Suprapubic skin (tissue), 4 donors: ENCODE measurements around the gene AEN. TPM values are rescaled to one million over a fixed set of nuclear protein-coding genes. Genes with fewer than 3 reads are reported as not detected.

Source experiments
- DNase-seq, 2 donors: peaks; one replicate each; pipeline ENCODE4 v3.0.0-alpha.2; 2019; ENCODE audit warnings: low spot score in 2 of 2
- H3K27ac ChIP-seq: fragments of 200-600 bp; sonication (generic); one replicate; pipeline ENCODE4 v1.5.1; 2019
- H3K27me3 ChIP-seq: fragments of 200-600 bp; sonication (generic); one replicate; pipeline ENCODE4 v1.5.1; 2019
- H3K36me3 ChIP-seq: fragments of 200-600 bp; sonication (generic); one replicate; pipeline ENCODE4 v1.5.1; 2019
- H3K4me1 ChIP-seq: fragments of 200-600 bp; sonication (generic); one replicate; pipeline ENCODE4 v1.5.1; 2019
- H3K4me3 ChIP-seq: fragments of 200-600 bp; sonication (generic); one replicate; pipeline ENCODE4 v1.5.1; 2019; ENCODE audit warnings: mild to moderate bottlenecking
- H3K9me3 ChIP-seq: fragments of 200-600 bp; sonication (generic); one replicate; pipeline ENCODE4 v1.5.1; 2019
- CTCF ChIP-seq, 2 donors: fragments of 200-600 bp in 1 of 2; fragments of 450-650 bp in 1 of 2; sonication (generic) in 1 of 2; IDR thresholded peaks; one replicate each; pipeline ENCODE4 v1.5.1; 2016 to 2019; ENCODE audit warnings: antibody characterized with exemption in 2 of 2, mild to moderate bottlenecking in 1 of 2, moderate library complexity in 1 of 2
- EP300 ChIP-seq: sonication (generic); formaldehyde crosslinking; IDR thresholded peaks from one replicate; pipeline ENCODE4 v1.6.1; 2017; ENCODE audit warnings: antibody characterized with exemption
- POLR2A ChIP-seq, 2 donors: fragments of 450-650 bp; IDR thresholded peaks; one replicate each; pipeline ENCODE4 v1.6.1; 2017; ENCODE audit warnings: antibody characterized with exemption in 2 of 2, mild to moderate bottlenecking in 2 of 2, moderate library complexity in 2 of 2
- POLR2AphosphoS5 ChIP-seq, 3 donors: sonication (generic); formaldehyde crosslinking; IDR thresholded peaks; one replicate each; pipeline ENCODE4 v1.6.1; 2017; ENCODE audit warnings: antibody characterized with exemption in 3 of 3
- WGBS: methylation state at CpG from one replicate; pipeline ENCODE4 v1.1.5; 2018; 5-methylcytosine and 5-hydroxymethylcytosine counted together
- total RNA-seq, 4 donors: library from RNA; depleted of rRNA; stranded (reverse); fragments of >200 nt; gene quantifications; one replicate each; pipeline ENCODE4 v1.1.0, GENCODE V29; 2016

AEN gene
- total RNA-seq, 4 donors from 2014 or later, result 9.3 to 29.3 (median 17.3) TPM

DNA sequence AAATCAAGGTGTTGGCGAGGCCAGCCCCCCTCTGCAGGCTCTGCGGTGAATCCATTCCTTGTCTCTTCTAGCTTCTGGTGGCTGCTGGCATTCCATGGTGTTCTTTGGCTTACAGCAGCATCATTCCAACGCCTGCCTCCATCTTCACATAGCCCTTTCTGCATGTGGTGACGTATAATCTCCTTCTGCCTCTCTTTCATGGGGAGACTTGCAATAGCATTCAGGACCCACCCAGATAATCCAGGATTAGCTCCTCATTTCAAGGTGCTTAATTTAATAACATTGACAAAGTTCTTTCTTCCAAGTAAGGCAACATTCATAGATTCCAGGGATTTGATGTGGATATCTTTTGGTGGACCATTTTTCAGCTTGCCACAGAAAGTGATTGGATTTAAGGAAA, 53.5 kb downstream of the AEN start:
- WGBS, result 81% methylated on average over 4 of the region's 4 CpGs
- DNase-seq, result no peak
- Histone ChIP-seq H3K27me3 (peaks cover 2% of the 10 kb centered on the region), H3K27ac (no peak overlapping the region), H3K4me1 (no peaks in the 10 kb centered on the region), H3K36me3 (no peaks in the 10 kb centered on the region), H3K4me3 (no peak overlapping the region), H3K9me3 (no peaks in the 10 kb centered on the region)
- TF ChIP-seq EP300, result no peak
- no peak for TF ChIP-seq POLR2AphosphoS5 (IDR thresholded peaks at IDR 0.05)
- no peak for TF ChIP-seq CTCF (IDR thresholded peaks at IDR 0.05)
- no peak for TF ChIP-seq POLR2A (IDR thresholded peaks at IDR 0.05)

DNA sequence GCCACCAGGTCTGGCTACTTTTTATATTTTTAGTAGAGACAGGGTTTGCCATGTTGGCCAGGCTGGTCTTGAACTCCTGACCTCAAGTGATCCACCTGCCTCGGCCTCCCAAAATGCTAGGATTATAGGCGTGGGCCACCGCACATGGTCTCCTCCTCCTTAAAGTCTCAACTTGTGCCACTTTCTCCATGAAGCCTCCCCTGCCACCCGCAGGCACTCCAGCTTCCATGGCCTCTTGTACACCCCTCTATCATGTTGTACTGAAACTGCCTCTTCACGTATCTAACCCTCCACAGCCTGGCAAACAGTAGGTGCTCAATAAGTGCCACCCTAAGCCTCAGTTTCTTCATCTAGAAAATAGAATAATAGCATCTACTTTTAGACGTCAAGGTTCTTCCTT, 57.6 kb downstream of the AEN start:
- no peaks in the 10 kb centered on the region for H3K9me3 ChIP-seq

GRCh38 chr15:88680241-88681001, 59.3 kb downstream of the AEN start:
- Histone ChIP-seq H3K9me3 (no peaks in the 10 kb centered on the region), H3K27ac (no peak overlapping the region), H3K36me3 (no peaks in the 10 kb centered on the region), H3K27me3 (peaks cover 2% of the 10 kb centered on the region), H3K4me1 (no peaks in the 10 kb centered on the region), H3K4me3 (no peak overlapping the region)
- no peak for TF ChIP-seq POLR2AphosphoS5 (IDR thresholded peaks at IDR 0.05)
- TF ChIP-seq CTCF (IDR thresholded peaks at IDR 0.05), result no peak
- TF ChIP-seq POLR2A (IDR thresholded peaks at IDR 0.05), result no peak
- TF ChIP-seq EP300, result no peak
- no peak for DNase-seq
- WGBS, result 80% methylated on average over 13 of the region's 13 CpGs

More for the DNA sequence above, 57.6 kb downstream of the AEN start:
- Histone ChIP-seq H3K4me3 (no peak overlapping the region), H3K27me3 (peaks cover 2% of the 10 kb centered on the region), H3K4me1 (no peaks in the 10 kb centered on the region), H3K27ac (no peak overlapping the region), H3K36me3 (no peaks in the 10 kb centered on the region)
- TF ChIP-seq POLR2A (IDR thresholded peaks at IDR 0.05), result no peak
- TF ChIP-seq EP300, result no peak
- TF ChIP-seq POLR2AphosphoS5 (IDR thresholded peaks at IDR 0.05), result no peak
- no peak for TF ChIP-seq CTCF (IDR thresholded peaks at IDR 0.05)
- WGBS, result 96% methylated on average over 6 of the region's 6 CpGs
- no peak for DNase-seq

DNA sequence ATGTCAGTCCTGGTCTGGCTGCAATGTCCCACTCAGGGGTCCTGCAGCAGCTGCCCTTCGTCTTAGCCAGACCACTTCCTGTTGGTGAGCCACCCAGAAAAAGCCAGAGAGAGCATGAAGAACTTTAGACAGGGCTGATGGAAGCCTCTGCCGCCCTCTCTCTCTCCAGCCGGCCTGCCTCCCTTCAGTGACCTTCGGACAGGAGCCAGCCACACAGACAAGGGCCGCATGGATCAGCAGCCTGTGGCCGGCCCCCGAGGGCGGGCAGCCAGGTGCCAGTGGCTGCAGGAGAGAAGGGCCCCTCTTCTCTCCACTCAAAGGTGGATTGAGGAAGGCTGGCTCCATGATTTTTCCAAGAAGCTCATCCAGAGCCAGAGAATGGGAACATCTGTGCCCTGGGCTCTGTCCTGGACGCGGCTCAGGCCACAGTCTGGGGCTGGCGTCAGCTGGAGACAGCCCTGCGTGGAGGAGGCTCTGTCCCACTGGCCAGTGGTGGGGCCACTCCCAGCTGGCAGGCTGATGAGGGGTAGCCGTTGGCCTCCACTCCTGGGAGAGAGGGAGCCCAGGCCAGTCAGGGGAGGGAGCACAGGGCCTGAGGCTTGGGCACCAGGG, 60.6 kb downstream of the AEN start:
- no peak overlapping the region for H3K27ac ChIP-seq
- peaks cover 2% of the 10 kb centered on the region for H3K27me3 ChIP-seq
- H3K4me3 ChIP-seq, result no peak overlapping the region
- WGBS, result 35% methylated on average over 2 of the region's 13 CpGs
- TF ChIP-seq CTCF (IDR thresholded peaks at IDR 0.05) (no peak), EP300 (no peak), POLR2AphosphoS5 (IDR thresholded peaks at IDR 0.05) (no peak), POLR2A (IDR thresholded peaks at IDR 0.05) (no peak)
- no peak for DNase-seq
- no peaks in the 10 kb centered on the region for H3K9me3 ChIP-seq
- H3K36me3 ChIP-seq, result no peaks in the 10 kb centered on the region
- H3K4me1 ChIP-seq, result no peaks in the 10 kb centered on the region

Other genes starting within 250 kb of the AEN start
- 10 to 100 TPM; 12.1 to 19.4 (median 15.7) TPM for gene MRPL46, start 154.0 kb upstream of the AEN start, total RNA-seq
- gene MRPS11, start 153.6 kb upstream of the AEN start, total RNA-seq, result 10 to 100 TPM; 20.0 to 32.7 (median 28.9) TPM
- 10 to 100 TPM in 1 of 4 donors, 1 to 10 TPM in 3; 4.3 to 12.2 (median 6.7) TPM for gene DET1, start 74.7 kb upstream of the AEN start, total RNA-seq
- 10 to 100 TPM in 3 of 4 donors, 1 to 10 TPM in 1; 6.1 to 15.1 (median 12.9) TPM for gene ISG20, start 17.7 kb downstream of the AEN start, total RNA-seq
- gene ACAN, start 182.1 kb downstream of the AEN start, total RNA-seq, result under 1 TPM in 3 of 4 donors, not detected in 1; 0.05 to 0.25 (median 0.19) TPM